G401.6 (cell line): Measurements from ENCODE around the gene MECP2.

ENCODE experiments used
- FAIRE-seq: peaks from 2 replicates; lab custom pipeline; 2012; peaks lifted over from hg19 to GRCh38; lab: Jason Lieb, UNC

The MECP2 gene

DNA sequence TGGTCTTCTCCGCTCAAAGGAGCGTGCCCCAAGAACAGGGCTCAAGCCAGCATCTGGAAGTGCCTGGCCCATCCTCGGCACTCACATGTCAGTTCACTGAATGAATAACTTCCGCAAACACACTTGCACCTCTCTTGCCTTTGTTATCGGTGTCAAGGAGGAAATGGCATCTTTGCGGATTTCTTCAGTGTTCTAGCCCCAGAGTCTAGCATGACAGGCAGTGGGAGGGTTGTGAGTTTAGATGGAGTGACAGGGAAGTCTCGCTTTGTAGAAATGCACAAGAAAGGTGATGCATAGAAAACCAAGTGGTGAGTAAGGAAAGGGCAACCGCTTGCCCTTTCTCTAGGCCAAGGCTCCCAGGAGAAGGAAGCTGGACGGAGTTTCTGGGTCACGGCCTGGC, 17.6 kb upstream of the MECP2 start:
- no peak for FAIRE-seq

DNA sequence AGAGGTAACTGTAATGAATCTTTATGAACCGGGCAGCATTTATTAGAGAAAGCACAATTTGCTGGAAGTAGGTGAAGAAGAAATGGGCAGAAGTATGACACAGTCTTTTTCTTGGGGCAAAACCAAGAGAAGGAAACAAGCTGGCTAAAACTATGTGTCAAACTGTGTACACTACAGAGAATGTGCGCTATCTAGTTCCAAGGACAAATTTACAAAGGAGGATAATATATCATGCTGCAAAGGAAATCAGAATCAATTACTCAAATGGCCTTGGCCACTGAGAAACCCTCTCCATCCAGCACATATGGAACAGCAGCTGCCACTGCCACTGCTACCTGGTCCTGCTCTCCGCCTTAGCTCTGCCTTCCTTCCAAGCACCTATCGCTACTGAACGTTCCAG, 17.1 kb upstream of the MECP2 start:
- FAIRE-seq, result no peak

DNA sequence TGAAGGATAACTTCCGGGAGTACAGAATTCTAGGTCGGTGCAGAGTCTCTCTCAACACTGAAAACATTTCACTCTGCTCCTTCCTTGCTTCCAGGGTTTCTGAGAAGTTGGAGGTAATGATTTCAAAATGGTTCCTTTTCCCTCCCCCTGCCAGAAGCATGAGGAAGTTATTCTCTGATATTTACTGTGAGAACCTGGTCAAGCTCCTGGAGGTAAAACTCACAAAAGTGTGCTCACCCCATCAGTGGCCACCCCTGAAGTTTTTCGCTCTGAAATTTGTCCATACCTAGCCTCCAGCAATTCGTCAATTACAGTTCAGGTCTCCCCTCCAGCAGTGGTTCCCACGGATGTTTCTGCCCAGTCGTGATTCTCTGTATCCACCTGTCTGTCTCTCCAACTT, 16.2 kb upstream of the MECP2 start:
- FAIRE-seq, result no peak

DNA sequence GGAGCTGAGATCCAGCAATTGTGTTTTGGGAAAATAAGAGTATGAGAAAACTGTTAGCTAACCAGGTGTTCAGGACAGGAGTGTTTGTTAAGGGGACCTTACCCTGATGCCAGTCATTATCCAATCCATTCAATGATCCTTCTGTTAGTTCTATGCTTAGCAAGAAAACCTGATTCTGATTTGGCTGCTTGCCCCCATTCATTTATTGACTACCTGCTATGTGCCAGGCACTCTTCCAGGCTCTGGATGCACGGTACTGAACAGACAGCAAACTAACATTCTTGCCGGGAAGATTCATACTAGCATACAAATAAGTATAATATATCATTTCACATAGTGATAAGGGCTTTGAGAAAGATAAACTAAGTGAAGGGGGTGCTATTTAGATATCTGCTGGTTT, 1.0 kb upstream of the MECP2 start:
- no peak for FAIRE-seq

DNA sequence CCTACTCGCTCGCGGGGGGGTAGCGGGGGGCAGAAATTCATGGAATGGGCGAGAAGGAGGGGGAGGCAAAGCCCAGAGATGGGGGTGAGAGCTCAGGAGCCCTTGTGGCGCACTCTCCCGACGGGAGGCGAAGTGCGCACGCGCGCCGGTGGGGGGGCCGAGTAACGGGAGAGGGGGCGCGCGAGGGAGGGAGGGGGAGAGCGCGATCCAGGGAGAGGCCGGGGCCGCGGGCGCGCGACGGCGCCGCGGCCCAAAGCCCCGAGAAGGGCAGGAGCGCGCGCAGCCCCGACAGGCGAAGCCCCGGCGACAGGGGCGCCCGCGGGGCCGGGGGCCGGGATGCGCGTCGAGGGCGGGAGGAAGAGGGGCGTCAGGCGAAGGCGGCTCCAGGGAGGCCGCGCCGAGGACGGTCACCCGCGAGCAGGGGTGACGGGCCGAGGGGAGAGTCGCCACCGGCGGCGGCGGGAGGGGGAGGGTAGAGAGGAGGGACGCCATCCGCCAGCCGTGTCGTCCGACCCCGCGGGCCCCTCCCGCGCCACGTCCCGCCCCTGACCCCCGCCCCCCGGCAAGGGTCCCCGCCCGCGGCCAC, 421 bp downstream of the MECP2 start:
- no peak for FAIRE-seq

DNA sequence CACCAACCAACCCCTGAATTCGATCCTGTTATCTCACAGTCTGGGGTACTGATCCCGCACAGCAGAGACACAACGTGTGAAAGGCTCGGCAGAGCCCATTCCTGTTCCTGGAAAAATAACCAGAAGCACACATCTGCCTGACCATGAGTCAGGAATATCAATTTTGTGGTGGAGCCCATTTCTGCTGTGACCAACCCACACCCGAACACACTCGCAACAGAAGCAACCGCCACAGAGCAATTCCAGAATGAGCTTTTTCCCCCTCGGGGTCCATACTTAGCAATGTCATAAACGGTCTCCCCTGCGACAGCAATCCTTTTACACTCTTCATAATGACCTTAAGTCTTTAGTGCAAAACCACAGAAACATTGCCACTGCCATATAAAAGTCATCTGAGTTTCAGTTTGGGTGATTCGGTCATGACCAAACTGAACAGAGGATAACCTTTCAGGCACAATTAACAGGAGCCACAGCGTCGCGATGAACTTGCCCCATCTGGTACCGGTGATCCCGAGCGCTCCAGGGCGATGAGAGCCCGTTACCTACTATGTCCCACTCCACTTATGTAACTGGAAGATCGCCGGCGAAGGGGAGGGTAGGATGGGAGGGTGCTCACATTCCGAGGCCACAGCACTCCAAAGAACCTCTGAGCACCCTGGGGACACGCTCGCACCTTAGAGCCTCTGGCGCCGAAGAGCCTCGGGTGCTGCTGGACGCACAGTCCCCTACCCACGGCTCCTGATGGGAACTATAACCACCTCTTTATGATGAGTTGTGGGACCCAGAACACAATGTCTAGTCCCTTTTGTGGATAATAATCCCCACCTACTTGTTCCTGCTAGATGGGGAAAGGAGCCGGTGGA, 1.1 kb downstream of the MECP2 start:
- FAIRE-seq, result no peak

DNA sequence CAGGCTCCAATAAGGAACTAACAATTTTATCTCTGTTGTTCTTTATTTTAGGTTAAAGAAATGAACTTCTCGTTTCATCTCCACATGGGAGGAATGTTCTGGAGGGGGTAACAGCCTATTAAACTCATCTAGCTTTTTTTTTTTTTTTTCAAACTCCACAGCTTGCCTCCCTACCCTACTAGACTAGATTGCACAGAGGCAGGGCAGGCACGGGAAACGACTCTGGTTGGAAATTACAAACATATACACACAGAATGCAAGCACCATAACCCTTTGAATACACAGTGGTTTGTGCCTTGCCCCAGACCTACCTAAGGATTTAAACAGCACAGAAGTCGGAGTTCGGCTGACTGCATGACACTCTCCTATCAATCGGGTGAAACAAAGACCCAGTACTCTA, 2.7 kb downstream of the MECP2 start:
- FAIRE-seq, result no peak

DNA sequence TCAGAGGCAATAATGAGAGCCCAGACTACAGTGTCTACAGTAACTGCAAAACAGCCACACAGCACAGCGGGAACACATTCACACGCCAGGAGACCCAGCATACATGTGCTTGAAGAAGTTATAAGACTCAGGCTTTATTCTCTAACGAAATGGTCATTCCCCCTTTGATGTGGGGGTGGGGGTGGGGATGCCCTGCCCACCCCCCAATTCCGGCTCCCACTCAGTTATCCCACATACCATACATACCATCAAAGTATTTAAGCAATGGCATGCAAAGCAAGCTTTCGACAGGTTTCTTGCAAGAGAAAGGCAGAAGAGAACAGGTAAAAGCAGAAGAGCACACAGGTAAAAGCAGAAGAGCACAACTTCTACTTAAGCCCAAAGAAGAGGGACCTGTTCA, 3.6 kb downstream of the MECP2 start:
- FAIRE-seq, result no peak

DNA sequence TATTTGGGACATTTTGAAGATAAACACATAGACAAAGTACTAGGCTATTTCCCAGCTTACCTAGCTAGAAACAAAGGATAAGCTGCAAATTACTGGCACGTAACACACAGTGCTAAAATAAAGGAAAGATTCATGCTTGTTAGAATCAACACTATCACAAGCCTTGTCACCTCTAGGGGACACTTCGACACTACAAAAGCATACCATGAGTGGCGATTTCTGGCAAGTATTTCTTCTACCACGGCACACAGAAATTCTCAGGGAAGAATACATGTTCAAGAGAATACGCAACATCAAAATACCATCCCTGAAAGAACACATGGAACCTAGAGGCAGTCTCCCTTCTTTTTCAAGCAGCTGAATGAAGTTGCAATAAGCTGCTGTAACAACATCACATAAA, 5.1 kb downstream of the MECP2 start:
- no peak for FAIRE-seq

DNA sequence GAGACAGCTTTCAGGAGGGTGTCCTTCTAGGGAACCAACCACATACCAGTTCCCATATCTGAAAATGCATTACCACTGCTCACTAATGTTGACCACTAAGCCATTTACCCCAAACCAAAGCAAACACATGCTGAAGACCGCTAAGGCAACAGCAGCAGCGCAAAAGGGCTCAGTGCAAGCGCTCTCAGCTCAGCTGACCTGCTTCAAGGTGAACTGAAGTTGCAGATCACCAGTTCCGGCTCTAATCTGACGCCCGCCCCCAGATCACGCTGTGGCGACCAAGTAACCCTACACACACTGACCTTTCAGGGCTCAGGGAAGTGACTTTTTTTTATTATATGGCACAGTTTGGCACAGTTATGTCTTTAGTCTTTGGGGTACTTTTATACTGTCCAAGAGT, 5.8 kb downstream of the MECP2 start:
- FAIRE-seq, result no peak

DNA sequence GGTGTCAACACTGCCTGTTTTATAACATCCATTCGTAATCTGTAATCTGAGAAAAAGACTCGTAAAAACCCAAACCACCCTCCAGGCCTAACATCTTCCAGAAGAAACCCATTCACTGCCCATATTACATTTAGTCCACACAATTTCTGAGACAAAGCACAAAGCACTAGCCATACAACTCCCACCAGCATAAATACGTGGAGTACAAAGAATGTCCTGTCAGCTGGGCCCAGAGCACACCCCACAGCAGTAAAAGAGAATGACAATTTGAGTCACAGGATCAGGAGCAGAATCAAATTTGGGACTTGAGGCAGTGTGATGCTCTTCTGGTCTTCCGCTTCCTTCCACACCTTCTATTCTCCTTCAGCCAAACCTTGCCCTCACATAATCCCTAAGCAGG, 6.8 kb downstream of the MECP2 start:
- FAIRE-seq, result no peak

DNA sequence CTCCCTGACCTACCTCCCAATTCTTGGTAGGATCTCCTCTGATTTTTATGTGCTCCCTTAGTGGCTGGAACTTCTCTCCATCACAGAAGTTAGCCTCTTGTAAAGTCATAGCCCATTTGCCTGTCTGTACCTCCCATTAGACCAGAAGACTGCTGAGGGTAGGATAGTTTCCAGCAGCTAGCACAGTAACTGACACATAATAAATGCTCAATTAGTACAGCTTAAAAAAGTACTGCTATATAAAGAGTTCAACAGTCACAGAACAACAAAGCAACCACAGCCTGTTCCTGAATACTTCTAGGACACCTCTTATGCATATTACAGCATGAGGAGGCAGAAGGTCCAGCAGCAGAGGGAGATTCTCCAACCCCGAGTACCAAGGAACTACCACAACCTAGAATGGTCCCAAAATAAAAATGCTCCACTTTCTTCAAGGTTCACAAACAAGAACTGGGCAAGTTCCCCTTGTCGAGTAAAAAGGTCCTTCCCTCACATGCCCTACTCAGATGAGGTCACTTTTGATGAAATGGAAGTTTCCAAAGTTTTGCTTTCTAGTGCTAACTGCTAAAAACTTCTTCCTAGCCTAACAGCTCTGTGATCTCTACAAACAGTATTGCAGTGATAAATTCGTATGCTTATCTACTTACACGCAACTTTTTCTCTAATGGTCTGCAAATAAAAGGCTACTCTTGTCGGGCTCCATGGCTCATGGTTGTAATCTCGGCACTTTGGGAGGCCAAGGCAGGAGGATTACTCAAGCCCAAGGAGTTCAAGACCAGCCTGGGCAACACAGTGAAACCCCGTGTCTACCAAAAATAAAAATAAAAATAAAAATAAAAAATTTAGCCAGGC, 12.8 kb downstream of the MECP2 start:
- no peak for FAIRE-seq

DNA sequence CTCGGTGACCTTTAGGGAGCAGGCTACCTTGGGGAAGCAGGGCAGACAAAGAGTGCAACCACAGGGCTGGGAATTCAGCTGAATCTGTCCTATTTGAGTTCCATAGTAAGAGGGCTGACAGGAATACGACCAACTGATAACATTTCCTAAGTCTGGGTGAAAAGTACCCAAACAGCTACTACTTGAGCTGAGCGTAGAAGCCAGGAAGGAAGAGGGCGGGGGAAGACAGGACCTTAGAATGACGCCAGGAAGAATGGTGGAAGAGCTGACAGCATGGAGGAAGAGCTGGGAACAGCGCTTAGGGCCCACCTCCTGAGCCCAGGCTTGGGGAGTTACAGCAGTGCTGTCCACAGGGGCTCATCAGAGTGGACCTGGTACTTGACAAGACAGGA, 14.4 kb downstream of the MECP2 start:
- no peak for FAIRE-seq

DNA sequence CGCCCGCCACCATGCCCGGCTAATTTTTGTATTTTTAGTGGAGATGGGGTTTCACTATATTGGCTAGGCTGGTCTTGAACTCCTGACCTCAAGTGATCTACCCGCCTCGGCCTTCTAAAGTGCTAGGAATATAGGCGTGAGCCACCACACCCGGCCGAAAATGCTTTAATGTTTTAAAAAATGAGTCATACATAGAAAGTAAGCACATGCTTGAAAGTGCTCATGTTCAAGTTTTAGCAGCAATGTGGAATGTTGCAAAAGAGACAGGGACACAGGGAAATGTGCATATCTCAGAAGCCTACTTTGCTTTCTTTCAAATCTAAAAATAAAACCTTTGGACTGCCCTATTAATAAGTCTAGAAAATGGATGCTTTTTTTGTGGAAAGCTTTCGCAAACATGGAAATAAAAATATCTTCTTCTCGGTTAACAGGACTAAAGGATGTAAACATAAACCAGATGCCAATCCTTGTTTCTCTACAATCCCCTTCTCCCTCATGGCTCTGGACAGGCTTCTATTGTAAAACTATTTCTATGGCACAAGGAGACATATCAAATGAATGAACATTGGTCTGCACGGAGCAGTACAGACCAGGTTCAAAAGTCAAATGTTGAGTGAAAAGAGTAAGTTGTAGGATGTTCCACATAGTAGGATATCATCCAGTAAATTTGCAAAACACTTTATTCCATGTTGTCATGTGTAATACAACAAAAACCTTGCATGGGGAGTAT, 15.0 kb downstream of the MECP2 start:
- FAIRE-seq, result no peak

DNA sequence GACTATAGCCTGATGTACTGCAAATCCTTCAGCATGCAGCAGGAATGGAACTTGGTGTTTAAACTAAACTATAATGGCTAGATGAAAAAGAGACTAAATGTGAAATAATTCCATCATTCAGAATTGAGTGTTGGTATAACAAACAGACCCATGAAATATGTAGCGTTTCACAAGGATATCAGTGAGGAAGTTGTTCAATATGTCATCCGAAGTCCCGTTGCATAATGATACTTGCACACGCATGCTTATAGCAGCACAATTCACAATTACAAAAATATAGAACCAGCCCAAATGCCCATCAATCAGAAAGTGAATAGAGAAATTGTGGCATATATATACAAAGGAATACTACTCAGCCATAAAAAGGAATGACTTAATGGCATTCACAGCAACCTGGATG, 20.4 kb downstream of the MECP2 start:
- no peak for FAIRE-seq

DNA sequence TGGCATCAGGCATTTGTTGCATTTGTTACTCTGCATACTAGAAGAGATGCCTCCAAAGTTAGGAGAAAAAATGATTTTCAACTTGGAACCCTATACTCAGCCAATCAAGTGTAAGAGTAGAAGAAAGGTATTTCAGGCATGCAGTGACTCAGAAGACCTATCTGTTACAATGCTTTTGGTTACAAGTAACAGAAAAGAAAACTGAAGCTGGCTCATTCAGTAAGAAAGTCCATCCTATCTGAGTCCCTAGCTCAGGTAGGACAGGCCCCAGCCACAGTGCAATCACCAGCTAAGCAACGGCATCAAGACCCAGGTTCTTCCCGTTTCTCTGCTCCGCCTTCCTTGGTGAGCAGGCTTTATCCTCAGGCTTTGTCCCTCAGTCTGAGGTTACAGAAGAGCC, 23.3 kb downstream of the MECP2 start:
- peak; percentile 49 for FAIRE-seq

DNA sequence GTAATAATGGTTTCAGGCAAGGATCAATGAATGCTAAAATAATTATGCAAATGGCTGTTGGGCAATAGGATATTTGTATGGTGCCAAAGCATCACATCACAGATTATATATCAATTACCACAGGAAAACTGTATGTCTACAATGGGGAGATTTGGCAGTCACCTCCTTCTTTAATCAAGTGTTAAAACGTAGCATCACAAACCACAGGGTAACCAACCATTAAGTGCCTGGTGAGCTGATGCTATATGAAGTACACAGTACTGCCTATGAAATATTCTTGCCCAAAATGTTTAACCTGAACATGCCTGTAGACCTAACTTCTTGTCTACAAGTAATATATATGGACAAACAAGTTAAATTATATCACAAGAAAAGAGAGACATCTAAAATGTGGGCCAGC, 25.3 kb downstream of the MECP2 start:
- FAIRE-seq, result no peak

DNA sequence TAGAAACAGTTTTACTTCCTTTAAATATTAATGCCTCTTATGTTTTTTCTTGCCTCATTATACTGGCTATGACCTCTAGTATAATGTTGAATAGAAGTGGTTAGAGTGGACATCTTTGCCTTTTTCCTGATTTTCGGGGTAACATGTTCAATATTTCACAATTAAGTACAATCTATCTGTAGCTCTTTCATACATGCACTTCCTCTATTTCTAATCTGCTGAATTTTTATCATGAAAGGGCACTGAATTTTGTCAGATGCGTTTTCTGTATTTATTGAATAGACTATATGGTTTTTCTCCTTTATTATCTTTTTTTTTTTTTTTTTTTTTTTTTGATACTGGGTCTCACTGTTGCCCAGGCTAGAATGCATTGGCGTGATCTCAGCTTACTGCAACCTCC, 29.0 kb downstream of the MECP2 start:
- FAIRE-seq, result no peak

DNA sequence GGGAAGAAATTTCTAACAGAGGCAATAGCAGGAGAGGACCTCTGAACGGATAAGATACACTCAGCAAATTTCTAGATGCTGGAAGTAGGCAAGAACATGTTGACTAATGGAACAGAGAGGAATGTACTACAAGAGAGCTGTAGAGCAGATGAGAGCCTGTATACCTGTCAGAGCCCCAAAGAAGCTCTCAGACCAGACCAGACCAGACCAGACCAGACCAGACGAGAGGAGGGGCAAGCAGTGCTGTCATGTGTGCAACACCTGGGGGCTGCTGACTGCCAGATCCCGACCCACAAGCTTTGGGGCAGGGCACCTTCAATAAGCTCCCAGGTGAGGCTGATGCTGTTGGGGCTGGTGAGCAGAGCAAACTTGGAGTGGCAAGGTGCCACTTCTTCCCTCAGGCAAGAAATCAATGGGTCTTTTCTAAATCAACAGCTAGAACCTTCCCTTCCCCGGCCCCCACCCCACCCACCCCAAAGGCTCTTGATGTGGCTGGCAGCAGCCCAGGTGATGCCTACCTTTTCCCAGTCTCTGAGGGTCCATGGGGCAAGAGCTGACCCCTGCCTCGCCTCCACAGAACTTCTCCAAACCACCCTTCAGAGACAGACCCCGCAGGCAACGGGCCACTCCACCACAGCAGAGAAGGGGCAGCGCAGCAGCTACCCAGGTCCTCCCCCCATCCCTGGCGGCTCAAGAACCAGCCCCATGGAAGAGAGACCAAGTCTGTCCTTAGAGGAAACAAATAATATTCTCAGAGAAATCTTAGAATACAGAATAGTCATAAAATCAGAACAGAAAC, 32.7 kb downstream of the MECP2 start:
- no peak for FAIRE-seq

DNA sequence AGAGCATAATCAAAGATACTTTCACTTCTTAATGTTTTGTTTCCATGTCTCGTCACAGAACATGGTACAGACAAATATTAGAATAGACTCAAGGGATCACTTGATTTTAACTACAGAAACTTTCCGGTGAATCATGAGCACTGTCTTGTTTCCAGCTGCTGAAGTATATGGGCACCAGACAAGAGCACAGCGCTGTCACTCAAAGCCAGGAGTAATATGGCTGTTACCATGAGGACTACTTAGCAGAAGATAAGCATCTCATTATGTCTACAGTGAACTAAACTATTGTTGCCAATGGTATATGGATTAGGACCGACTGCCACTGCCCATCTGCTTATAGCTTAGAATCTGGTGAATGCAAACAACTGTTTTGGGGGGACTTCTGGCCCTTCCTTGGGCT, 34.3 kb downstream of the MECP2 start:
- no peak for FAIRE-seq

DNA sequence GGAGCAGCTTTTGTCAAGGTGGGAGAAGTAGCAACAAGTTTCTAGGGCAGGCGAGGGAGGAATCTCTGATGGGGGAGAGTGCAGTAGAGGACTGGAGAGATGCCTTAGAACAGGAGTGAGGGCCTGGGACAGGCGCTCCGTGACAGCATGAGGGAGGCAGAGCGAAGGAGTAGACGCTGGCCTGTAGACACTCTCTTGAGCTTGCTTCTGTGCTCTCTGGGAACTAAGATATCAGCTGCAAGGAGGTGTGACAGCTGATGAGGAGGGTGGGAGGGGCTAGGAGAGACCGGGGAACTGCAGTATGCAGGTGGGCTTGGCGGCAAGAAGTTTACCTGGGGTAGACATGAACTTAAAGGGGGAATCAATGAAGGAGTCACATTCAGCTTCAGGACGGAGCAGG, 35.7 kb downstream of the MECP2 start:
- no peak for FAIRE-seq

DNA sequence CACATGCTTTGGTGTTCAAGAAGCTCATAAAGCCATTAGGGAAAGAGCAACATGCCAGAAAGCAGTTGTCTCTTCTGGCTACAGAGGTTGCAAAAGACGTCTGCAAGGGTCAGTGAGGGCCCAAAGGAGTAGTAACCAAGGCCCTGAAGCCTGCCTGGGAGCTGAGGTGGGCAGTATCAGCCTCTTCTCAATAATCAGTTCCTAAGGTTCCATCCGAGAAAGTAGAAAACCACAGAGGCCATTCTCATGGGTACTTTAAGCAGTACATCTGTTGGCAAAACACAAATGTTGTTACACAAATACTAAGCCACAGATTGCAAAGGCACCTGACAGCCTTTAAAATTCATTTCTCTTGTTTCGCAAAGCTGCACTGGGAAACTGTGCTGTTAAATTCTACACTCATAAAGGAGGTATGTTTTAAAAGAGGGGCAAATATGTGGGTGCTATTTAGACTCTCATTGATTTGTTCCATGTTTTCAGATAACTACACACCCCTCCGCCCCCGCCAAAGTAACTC, 37.7 kb downstream of the MECP2 start:
- no peak for FAIRE-seq
